Measurements from ENCODE around the gene EPHX1. TPM values are rescaled to one million over a fixed set of nuclear protein-coding genes. Genes with fewer than 3 reads are reported as not detected.

Gene EPHX1
- total and polyA plus RNA-seq, 4 donors: 93.8 to 1,448 (median 204) TPM

DNA sequence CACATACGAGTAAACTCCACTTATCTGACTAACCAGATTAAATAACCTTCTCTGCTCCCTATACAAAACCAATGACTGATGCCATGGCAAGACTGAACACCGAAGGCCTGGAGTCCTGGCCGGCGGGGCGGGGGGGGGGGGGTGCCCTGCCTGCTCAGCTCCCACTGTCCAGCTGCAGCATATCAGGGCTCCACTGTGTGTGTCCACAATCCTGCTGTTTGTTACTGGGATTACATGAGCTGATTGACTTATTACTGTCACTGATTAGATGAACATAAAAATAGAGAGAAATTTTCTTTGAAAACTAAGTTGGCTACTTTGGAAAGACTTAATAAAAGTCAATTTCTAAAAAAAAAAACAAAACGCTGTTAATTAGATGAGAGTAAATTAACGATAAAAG is 47.3 kb downstream of the EPHX1 start:
- Histone ChIP-seq H3K9me3 (ENCODE audit: control insufficient read depth in 4 of 4, low read length in 3 of 4) (no peaks in the 10 kb centered on the region), H3K9ac (ENCODE audit: low read depth in 1 of 2, low read length in 2 of 2) (no peak overlapping the region), H3K27ac (ENCODE audit: low read depth in 1 of 2, low read length in 2 of 2) (no peak overlapping the region), H3K4me1 (ENCODE audit: control insufficient read depth in 4 of 4, insufficient read depth in 4 of 4, low read length in 3 of 4) (no peaks in the 10 kb centered on the region), H3K36me3 (ENCODE audit: control insufficient read depth in 4 of 4, insufficient read depth in 3 of 4, low read depth in 1 of 4, low read length in 3 of 4) (peaks cover 15 to 67% (median 48%) of the 10 kb centered on the region in 4 donors), H3K27me3 (ENCODE audit: control insufficient read depth in 4 of 4, insufficient read depth in 4 of 4, low read length in 3 of 4) (no peaks in the 10 kb centered on the region), H3K4me3 (ENCODE audit: low read depth in 1 of 3, low read length in 3 of 3) (no peak overlapping the region)
- no peak for DNase-seq (ENCODE audit: low spot score)
- 68% methylated on average over 7 of the region's 7 CpGs for WGBS
- no peak for TF ChIP-seq ATF3 (IDR thresholded peaks at IDR 0.05)
- no peak for TF ChIP-seq GABPA (IDR thresholded peaks at IDR 0.05 in 1 of 2, conservative IDR thresholded peaks at IDR 0.05 in 1 of 2)
- TF ChIP-seq SP1 (IDR thresholded peaks at IDR 0.05): no peak
- TF ChIP-seq, protein P1, sequence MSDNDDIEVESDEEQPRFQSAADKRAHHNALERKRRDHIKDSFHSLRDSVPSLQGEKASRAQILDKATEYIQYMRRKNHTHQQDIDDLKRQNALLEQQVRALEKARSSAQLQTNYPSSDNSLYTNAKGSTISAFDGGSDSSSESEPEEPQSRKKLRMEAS (IDR thresholded peaks at IDR 0.05): no peak
- TF ChIP-seq ZBTB33 (IDR thresholded peaks at IDR 0.05): no peak
- no peak for TF ChIP-seq TAF1 (conservative IDR thresholded peaks at IDR 0.05)
- no peak for TF ChIP-seq REST (IDR thresholded peaks at IDR 0.05)
- TF ChIP-seq FOXA1 (IDR thresholded peaks at IDR 0.05): no peak
- TF ChIP-seq, protein P2, sequence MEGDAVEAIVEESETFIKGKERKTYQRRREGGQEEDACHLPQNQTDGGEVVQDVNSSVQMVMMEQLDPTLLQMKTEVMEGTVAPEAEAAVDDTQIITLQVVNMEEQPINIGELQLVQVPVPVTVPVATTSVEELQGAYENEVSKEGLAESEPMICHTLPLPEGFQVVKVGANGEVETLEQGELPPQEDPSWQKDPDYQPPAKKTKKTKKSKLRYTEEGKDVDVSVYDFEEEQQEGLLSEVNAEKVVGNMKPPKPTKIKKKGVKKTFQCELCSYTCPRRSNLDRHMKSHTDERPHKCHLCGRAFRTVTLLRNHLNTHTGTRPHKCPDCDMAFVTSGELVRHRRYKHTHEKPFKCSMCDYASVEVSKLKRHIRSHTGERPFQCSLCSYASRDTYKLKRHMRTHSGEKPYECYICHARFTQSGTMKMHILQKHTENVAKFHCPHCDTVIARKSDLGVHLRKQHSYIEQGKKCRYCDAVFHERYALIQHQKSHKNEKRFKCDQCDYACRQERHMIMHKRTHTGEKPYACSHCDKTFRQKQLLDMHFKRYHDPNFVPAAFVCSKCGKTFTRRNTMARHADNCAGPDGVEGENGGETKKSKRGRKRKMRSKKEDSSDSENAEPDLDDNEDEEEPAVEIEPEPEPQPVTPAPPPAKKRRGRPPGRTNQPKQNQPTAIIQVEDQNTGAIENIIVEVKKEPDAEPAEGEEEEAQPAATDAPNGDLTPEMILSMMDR (IDR thresholded peaks at IDR 0.05; ENCODE audit: low read depth, low read length, missing input control): no peak
- no peak for TF ChIP-seq YY1 (IDR thresholded peaks at IDR 0.05)
- TF ChIP-seq RAD21 (IDR thresholded peaks at IDR 0.05): no peak
- TF ChIP-seq EGR1 (IDR thresholded peaks at IDR 0.05; ENCODE audit: low read depth in 2 of 2): no peak
- TF ChIP-seq FOXA2 (IDR thresholded peaks at IDR 0.05): no peak
- no peak for TF ChIP-seq HNF4A (conservative IDR thresholded peaks at IDR 0.05)
- no peak for TF ChIP-seq JUND (IDR thresholded peaks at IDR 0.05)
- TF ChIP-seq RXRA (IDR thresholded peaks at IDR 0.05): no peak
- no peak for TF ChIP-seq NR2F2 (IDR thresholded peaks at IDR 0.05)

Data from liver (tissue), 9 donors.